ENCODE results near the gene KCNK13. TPM values are rescaled to one million over a fixed set of nuclear protein-coding genes. Genes with fewer than 3 reads are reported as not detected.

Gene KCNK13
- total RNA-seq, 1 experiment from 2014 or later, result 0.28 TPM

GRCh38 chr14:90132821-90133570, 71.2 kb downstream of the KCNK13 start:
- H3K4me3 ChIP-seq (ENCODE audit: insufficient read depth, low read depth, low read length), result no peak overlapping the region
- H3K36me3 ChIP-seq (replicated peaks; ENCODE audit: control insufficient read depth, insufficient read depth, low read length), result no peaks in the 10 kb centered on the region
- no peaks in the 10 kb centered on the region for H3K27me3 ChIP-seq (ENCODE audit: control insufficient read depth, insufficient read depth, low read length)
- no peak for DNase-seq

- Histone ChIP-seq H3K4me3 (ENCODE audit: insufficient read depth, low read depth, low read length) (no peak overlapping the region), H3K36me3 (replicated peaks; ENCODE audit: control insufficient read depth, insufficient read depth, low read length) (no peaks in the 10 kb centered on the region), H3K27me3 (ENCODE audit: control insufficient read depth, insufficient read depth, low read length) (no peaks in the 10 kb centered on the region)
- DNase-seq, result no peak
Measured at GRCh38 chr14:90136904-90137303, 75.1 kb downstream of the KCNK13 start.

- Histone ChIP-seq H3K4me3 (ENCODE audit: insufficient read depth, low read depth, low read length) (no peak overlapping the region), H3K36me3 (replicated peaks; ENCODE audit: control insufficient read depth, insufficient read depth, low read length) (no peaks in the 10 kb centered on the region), H3K27me3 (ENCODE audit: control insufficient read depth, insufficient read depth, low read length) (no peaks in the 10 kb centered on the region)
- DNase-seq, result no peak
Measured at GRCh38 chr14:90137807-90138206, 76.0 kb downstream of the KCNK13 start.

- DNase-seq, result no peak
- Histone ChIP-seq H3K27me3 (ENCODE audit: control insufficient read depth, insufficient read depth, low read length) (no peaks in the 10 kb centered on the region), H3K4me3 (ENCODE audit: insufficient read depth, low read depth, low read length) (no peak overlapping the region), H3K36me3 (replicated peaks; ENCODE audit: control insufficient read depth, insufficient read depth, low read length) (no peaks in the 10 kb centered on the region)
Measured at GRCh38 chr14:90139199-90139598, 77.4 kb downstream of the KCNK13 start.

GRCh38 chr14:90140298-90140955, 78.6 kb downstream of the KCNK13 start:
- no peaks in the 10 kb centered on the region for H3K27me3 ChIP-seq (ENCODE audit: control insufficient read depth, insufficient read depth, low read length)
- no peak for DNase-seq
- H3K4me3 ChIP-seq (ENCODE audit: insufficient read depth, low read depth, low read length), result no peak overlapping the region
- H3K36me3 ChIP-seq (replicated peaks; ENCODE audit: control insufficient read depth, insufficient read depth, low read length), result no peaks in the 10 kb centered on the region

- H3K4me3 ChIP-seq (ENCODE audit: insufficient read depth, low read depth, low read length), result no peak overlapping the region
- H3K36me3 ChIP-seq (replicated peaks; ENCODE audit: control insufficient read depth, insufficient read depth, low read length), result no peaks in the 10 kb centered on the region
- no peaks in the 10 kb centered on the region for H3K27me3 ChIP-seq (ENCODE audit: control insufficient read depth, insufficient read depth, low read length)
- no peak for DNase-seq
Measured at GRCh38 chr14:90140956-90141316, 79.1 kb downstream of the KCNK13 start.

GRCh38 chr14:90153429-90153828, 91.6 kb downstream of the KCNK13 start:
- Histone ChIP-seq H3K4me3 (ENCODE audit: insufficient read depth, low read depth, low read length) (no peak overlapping the region), H3K36me3 (replicated peaks; ENCODE audit: control insufficient read depth, insufficient read depth, low read length) (no peaks in the 10 kb centered on the region), H3K27me3 (ENCODE audit: control insufficient read depth, insufficient read depth, low read length) (no peaks in the 10 kb centered on the region; the same call in 1 of the 2 replicates)
- DNase-seq, result no peak

GRCh38 chr14:90154110-90154509, 92.3 kb downstream of the KCNK13 start:
- no peak overlapping the region for H3K4me3 ChIP-seq (ENCODE audit: insufficient read depth, low read depth, low read length)
- H3K27me3 ChIP-seq (ENCODE audit: control insufficient read depth, insufficient read depth, low read length), result no peaks in the 10 kb centered on the region; the same call in 1 of the 2 replicates
- no peaks in the 10 kb centered on the region for H3K36me3 ChIP-seq (replicated peaks; ENCODE audit: control insufficient read depth, insufficient read depth, low read length)
- DNase-seq, result no peak

- no peak for DNase-seq
- H3K4me3 ChIP-seq (ENCODE audit: insufficient read depth, low read depth, low read length), result no peak overlapping the region
- H3K27me3 ChIP-seq (ENCODE audit: control insufficient read depth, insufficient read depth, low read length), result no peaks in the 10 kb centered on the region
- no peaks in the 10 kb centered on the region for H3K36me3 ChIP-seq (replicated peaks; ENCODE audit: control insufficient read depth, insufficient read depth, low read length)
Measured at GRCh38 chr14:90159146-90159545, 97.4 kb downstream of the KCNK13 start.

- no peaks in the 10 kb centered on the region for H3K27me3 ChIP-seq (ENCODE audit: control insufficient read depth, insufficient read depth, low read length)
- no peak for DNase-seq
- no peak overlapping the region for H3K4me3 ChIP-seq (ENCODE audit: insufficient read depth, low read depth, low read length)
- H3K36me3 ChIP-seq (replicated peaks; ENCODE audit: control insufficient read depth, insufficient read depth, low read length), result no peaks in the 10 kb centered on the region
Measured at GRCh38 chr14:90159688-90160087, 97.9 kb downstream of the KCNK13 start.

GRCh38 chr14:90161129-90161528, 99.3 kb downstream of the KCNK13 start:
- H3K36me3 ChIP-seq (replicated peaks; ENCODE audit: control insufficient read depth, insufficient read depth, low read length), result no peaks in the 10 kb centered on the region
- peaks cover 2% of the 10 kb centered on the region; the same call in 1 of the 2 replicates for H3K27me3 ChIP-seq (ENCODE audit: control insufficient read depth, insufficient read depth, low read length)
- H3K4me3 ChIP-seq (ENCODE audit: insufficient read depth, low read depth, low read length), result no peak overlapping the region
- no peak for DNase-seq

GRCh38 chr14:90168425-90169105, 106.8 kb downstream of the KCNK13 start:
- Histone ChIP-seq H3K4me3 (ENCODE audit: insufficient read depth, low read depth, low read length) (no peak overlapping the region), H3K27me3 (ENCODE audit: control insufficient read depth, insufficient read depth, low read length) (peaks cover 2% of the 10 kb centered on the region; the same call in 1 of the 2 replicates), H3K36me3 (replicated peaks; ENCODE audit: control insufficient read depth, insufficient read depth, low read length) (no peaks in the 10 kb centered on the region)
- no peak for DNase-seq

- no peak for DNase-seq
- H3K36me3 ChIP-seq (replicated peaks; ENCODE audit: control insufficient read depth, insufficient read depth, low read length), result no peaks in the 10 kb centered on the region
- no peak overlapping the region for H3K4me3 ChIP-seq (ENCODE audit: insufficient read depth, low read depth, low read length)
- no peaks in the 10 kb centered on the region for H3K27me3 ChIP-seq (ENCODE audit: control insufficient read depth, insufficient read depth, low read length)
Measured at GRCh38 chr14:90175631-90176030, 113.8 kb downstream of the KCNK13 start.

- no peak for DNase-seq
- Histone ChIP-seq H3K4me3 (ENCODE audit: insufficient read depth, low read depth, low read length) (no peak overlapping the region), H3K36me3 (replicated peaks; ENCODE audit: control insufficient read depth, insufficient read depth, low read length) (no peaks in the 10 kb centered on the region), H3K27me3 (ENCODE audit: control insufficient read depth, insufficient read depth, low read length) (no peaks in the 10 kb centered on the region)
Measured at GRCh38 chr14:90177539-90178189, 115.9 kb downstream of the KCNK13 start.
